NCI-H2196 treated with DMSO at 0.1 percent for 48 hours (cell line): ENCODE measurements around the gene RALGAPA2.

Experiments
- DNase-seq: peaks from one replicate; lab custom pipeline; 2025; ENCODE audit not compliant: unreplicated experiment; lab: John Stamatoyannopoulos, UW

Gene RALGAPA2

GRCh38 chr20:20582734-20583133 lies 129.7 kb downstream of the RALGAPA2 start:
- DNase-seq, result no peak

- no peak for DNase-seq
Measured at GRCh38 chr20:20580139-20580538, 132.3 kb downstream of the RALGAPA2 start.

GRCh38 chr20:20578838-20579237 lies 133.6 kb downstream of the RALGAPA2 start:
- DNase-seq, result no peak

- no peak for DNase-seq
Measured at GRCh38 chr20:20573797-20574196, 138.6 kb downstream of the RALGAPA2 start.

GRCh38 chr20:20571068-20571780 lies 141.2 kb downstream of the RALGAPA2 start:
- DNase-seq, result no peak

GRCh38 chr20:20568604-20569205 lies 143.7 kb downstream of the RALGAPA2 start:
- DNase-seq, result peak; percentile 60

GRCh38 chr20:20567712-20568111 lies 144.7 kb downstream of the RALGAPA2 start:
- no peak for DNase-seq

- DNase-seq, result no peak
Measured at GRCh38 chr20:20566516-20566915, 145.9 kb downstream of the RALGAPA2 start.

GRCh38 chr20:20564279-20564678 lies 148.2 kb downstream of the RALGAPA2 start:
- no peak for DNase-seq

- no peak for DNase-seq
Measured at GRCh38 chr20:20562507-20562906, 149.9 kb downstream of the RALGAPA2 start.

GRCh38 chr20:20561841-20562240 lies 150.6 kb downstream of the RALGAPA2 start:
- DNase-seq, result no peak

- no peak for DNase-seq
Measured at GRCh38 chr20:20561172-20561571, 151.3 kb downstream of the RALGAPA2 start.

GRCh38 chr20:20557406-20557805 lies 155.0 kb downstream of the RALGAPA2 start:
- DNase-seq, result no peak

GRCh38 chr20:20555838-20556237 lies 156.6 kb downstream of the RALGAPA2 start:
- no peak for DNase-seq

- no peak for DNase-seq
Measured at GRCh38 chr20:20554951-20555350, 157.5 kb downstream of the RALGAPA2 start.

GRCh38 chr20:20553541-20553940 lies 158.9 kb downstream of the RALGAPA2 start:
- DNase-seq, result no peak

GRCh38 chr20:20552076-20552475 lies 160.4 kb downstream of the RALGAPA2 start:
- peak; percentile 25 for DNase-seq

- DNase-seq, result no peak
Measured at GRCh38 chr20:20551409-20551808, 161.0 kb downstream of the RALGAPA2 start.

GRCh38 chr20:20549704-20550103 lies 162.7 kb downstream of the RALGAPA2 start:
- peak; percentile 20 for DNase-seq

- no peak for DNase-seq
Measured at GRCh38 chr20:20549267-20549612, 163.2 kb downstream of the RALGAPA2 start.

- DNase-seq, result no peak
Measured at GRCh38 chr20:20548527-20549266, 163.7 kb downstream of the RALGAPA2 start.

GRCh38 chr20:20547876-20548266 lies 164.6 kb downstream of the RALGAPA2 start:
- no peak for DNase-seq
